Fibroblast of lung (primary cell): ENCODE data around the gene PPP1R9A. TPM values are rescaled to one million over a fixed set of nuclear protein-coding genes. Genes with fewer than 3 reads are reported as not detected.

Experiments used
- DNase-seq, 2 donors: peaks; one replicate each; pipeline versions ENCODE4 v3.0.0 to v3.0.0-alpha.2; 2010; ENCODE audit warnings: low read depth in 2 of 2
- H2AFZ ChIP-seq: 2 replicates; pipeline ENCODE4 v1.5.1; 2012; ENCODE audit warnings: low read length, control low read depth, inconsistent platforms
- H3K27ac ChIP-seq: 2 replicates; pipeline ENCODE4 v1.5.1; 2011; ENCODE audit warnings: low read length, control low read depth; ENCODE audit not compliant: insufficient read depth
- H3K27me3 ChIP-seq: 2 replicates; pipeline ENCODE4 v1.5.1; 2011; ENCODE audit warnings: mild to moderate bottlenecking, low read length; ENCODE audit not compliant: control insufficient read depth, insufficient read depth
- H3K36me3 ChIP-seq: 2 replicates; pipeline ENCODE4 v1.5.1; 2011; ENCODE audit warnings: low read length; ENCODE audit not compliant: control insufficient read depth, insufficient read depth
- H3K4me1 ChIP-seq: 2 replicates; pipeline ENCODE4 v1.5.1; 2011; ENCODE audit warnings: low read length; ENCODE audit not compliant: control insufficient read depth, insufficient read depth; ENCODE audit errors: extremely low read depth
- H3K4me2 ChIP-seq: 2 replicates; pipeline ENCODE4 v1.5.1; 2011; ENCODE audit warnings: low read length, control low read depth; ENCODE audit not compliant: insufficient read depth; ENCODE audit errors: extremely low read depth
- H3K4me3 ChIP-seq, 4 experiments: fragments of 200-600 bp in 1 of 4; sonication (generic) in 1 of 4; replicated peaks in 1 of 4; 2 replicates each; pipeline ENCODE4 v1.5.1; 2011 to 2016; ENCODE audit warnings: low read length in 4 of 4, low read depth in 3 of 4, mild to moderate bottlenecking in 3 of 4, control low read depth in 2 of 4, inconsistent platforms in 1 of 4, mixed read lengths in 1 of 4; ENCODE audit not compliant: insufficient read depth in 1 of 4; ENCODE audit errors: control extremely low read depth in 1 of 4
- H3K79me2 ChIP-seq: 2 replicates; pipeline ENCODE4 v1.5.1; 2012; ENCODE audit warnings: mild to moderate bottlenecking, low read length, inconsistent platforms; ENCODE audit not compliant: control insufficient read depth, insufficient read depth
- H3K9ac ChIP-seq: 2 replicates; pipeline ENCODE4 v1.5.1; 2011; ENCODE audit warnings: mild to moderate bottlenecking, low read length, control low read depth; ENCODE audit not compliant: insufficient read depth
- H3K9me3 ChIP-seq: 2 replicates; pipeline ENCODE4 v1.5.1; 2012; ENCODE audit warnings: low read depth, low read length; ENCODE audit not compliant: control insufficient read depth, insufficient read depth
- H4K20me1 ChIP-seq: 2 replicates; pipeline ENCODE4 v1.5.1; 2011; ENCODE audit warnings: low read length; ENCODE audit not compliant: control insufficient read depth, insufficient read depth; ENCODE audit errors: extremely low read depth
- CTCF ChIP-seq, 2 donors: IDR thresholded peaks in 1 of 2; conservative IDR thresholded peaks in 1 of 2; 1 replicate in 1 of 2; 2 replicates in 1 of 2; pipeline ENCODE4 v1.5.1; 2011 to 2012; ENCODE audit warnings: low read length in 2 of 2, control low read depth in 1 of 2, inconsistent platforms in 1 of 2, low read depth in 1 of 2, mild to moderate bottlenecking in 1 of 2
- EZH2 ChIP-seq: IDR thresholded peaks from 2 replicates; pipeline ENCODE4 v1.5.1; 2012; ENCODE audit warnings: low read length, control low read depth, mild to moderate bottlenecking; ENCODE audit errors: missing control alignments
- polyA plus RNA-seq, 2 donors: library from polyadenylated mRNA; depleted of rRNA in 1 of 2; stranded (reverse) in 1 of 2; unstranded in 1 of 2; fragments of >200 nt; gene quantifications; 2 replicates each; pipeline ENCODE4 v1.2.1, GENCODE V29; 2011 to 2012; ENCODE audit warnings: missing spikeins in 1 of 2
- total RNA-seq: library from RNA; depleted of rRNA; stranded (reverse); fragments of >200 nt; gene quantifications from 2 replicates; pipeline ENCODE4 v1.2.1, GENCODE V29; 2014

Gene PPP1R9A
- total and polyA plus RNA-seq, 2 donors (not counting 1 experiment from before 2014, with no cell fraction given) = 0.68 to 3.3 TPM

- Histone ChIP-seq H3K27me3 (no peaks in the 10 kb centered on the region), H4K20me1 (no peaks in the 10 kb centered on the region), H3K4me1 (peaks cover 8% of the 10 kb centered on the region), H3K4me3 (no peak overlapping the region), H3K27ac (no peak overlapping the region), H3K4me2 (no peak overlapping the region), H3K9ac (no peak overlapping the region), H3K36me3 (no peaks in the 10 kb centered on the region), H3K79me2 (no peaks in the 10 kb centered on the region), H3K9me3 (no peaks in the 10 kb centered on the region), H2AFZ (no peak overlapping the region)
- DNase-seq = no peak
- TF ChIP-seq EZH2 (no peak), CTCF (conservative IDR thresholded peaks at IDR 0.05 in 1 of 2, IDR thresholded peaks at IDR 0.05 in 1 of 2; ENCODE audit: low read depth in 1 of 2, low read length in 2 of 2) (no peak)
These were observed 431.4 kb downstream of the PPP1R9A start for GRCh38 chr7:95338832-95339231.

- H4K20me1 ChIP-seq = no peaks in the 10 kb centered on the region
- H3K79me2 ChIP-seq = no peaks in the 10 kb centered on the region
- DNase-seq = no peak
- no peak overlapping the region for H3K4me2 ChIP-seq
- no peaks in the 10 kb centered on the region for H3K9me3 ChIP-seq
- H3K4me3 ChIP-seq = no peak overlapping the region
- H3K4me1 ChIP-seq = peaks cover 3% of the 10 kb centered on the region
- H2AFZ ChIP-seq = no peak overlapping the region
- no peak overlapping the region for H3K9ac ChIP-seq
- H3K27me3 ChIP-seq = no peaks in the 10 kb centered on the region
- H3K36me3 ChIP-seq = no peaks in the 10 kb centered on the region
- H3K27ac ChIP-seq = no peak overlapping the region
- TF ChIP-seq CTCF (conservative IDR thresholded peaks at IDR 0.05 in 1 of 2, IDR thresholded peaks at IDR 0.05 in 1 of 2; ENCODE audit: low read depth in 1 of 2, low read length in 2 of 2) = no peak
- no peak for TF ChIP-seq EZH2
These were observed 433.1 kb downstream of the PPP1R9A start for GRCh38 chr7:95340491-95340890.

- Histone ChIP-seq H3K9ac (no peak overlapping the region), H3K36me3 (no peaks in the 10 kb centered on the region), H3K27me3 (no peaks in the 10 kb centered on the region), H3K27ac (no peak overlapping the region), H3K4me2 (no peak overlapping the region), H3K4me1 (no peaks in the 10 kb centered on the region), H3K79me2 (no peaks in the 10 kb centered on the region), H2AFZ (no peak overlapping the region), H3K9me3 (no peaks in the 10 kb centered on the region), H3K4me3 (no peak overlapping the region), H4K20me1 (no peaks in the 10 kb centered on the region)
- no peak for TF ChIP-seq CTCF (conservative IDR thresholded peaks at IDR 0.05 in 1 of 2, IDR thresholded peaks at IDR 0.05 in 1 of 2; ENCODE audit: low read depth in 1 of 2, low read length in 2 of 2)
- TF ChIP-seq EZH2 = no peak
- no peak for DNase-seq
These were observed 434.6 kb downstream of the PPP1R9A start for GRCh38 chr7:95342029-95342428.
